Thyroid gland (tissue), 4 donors: ENCODE measurements around the gene FCER2.

Experiments used
- CTCF ChIP-seq, 6 experiments: fragments of 200-600 bp in 3 of 6; fragments of 450-650 bp in 3 of 6; sonication (generic) in 3 of 6; IDR thresholded peaks; one replicate each; pipeline ENCODE4 v1.5.1; 2016 to 2019; ENCODE audit warnings: antibody characterized with exemption in 6 of 6, mild to moderate bottlenecking in 2 of 6, inconsistent platforms in 1 of 6, moderate library complexity in 1 of 6
- POLR2A ChIP-seq, 2 donors: fragments of 450-650 bp; IDR thresholded peaks; one replicate each; pipeline ENCODE4 v1.6.1; 2017; ENCODE audit warnings: antibody characterized with exemption in 2 of 2, mild to moderate bottlenecking in 2 of 2, moderate library complexity in 1 of 2

DNA sequence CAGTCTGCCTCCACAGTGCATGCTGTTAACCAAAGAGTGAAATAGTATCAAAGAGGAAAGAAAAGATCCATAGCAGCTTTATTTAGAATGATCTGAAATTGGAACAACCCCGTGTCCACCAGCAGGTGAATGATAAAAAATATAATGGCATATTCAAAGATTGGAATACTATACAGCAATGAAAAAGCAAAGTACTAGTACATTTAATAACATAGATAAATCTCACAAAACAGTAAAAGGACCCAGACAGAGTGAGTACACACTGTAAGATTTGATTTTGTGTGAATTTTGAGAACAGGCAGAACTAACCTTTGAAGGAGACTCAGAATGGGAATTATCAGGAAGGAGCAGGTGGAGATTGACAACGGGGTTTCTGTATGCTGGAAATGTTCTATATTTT is 46.2 kb upstream of the FCER2 start:
- no peak for TF ChIP-seq CTCF (IDR thresholded peaks at IDR 0.05)
- no peak for TF ChIP-seq POLR2A (IDR thresholded peaks at IDR 0.05)
